Neural progenitor cell (in vitro differentiated cells): ENCODE data around the gene EYA4.

Source experiments
- CTCF ChIP-seq: fragments of 200-600 bp; sonication (generic); IDR thresholded peaks from 2 replicates; pipeline ENCODE4 v1.5.1; 2017; ENCODE audit warnings: antibody characterized with exemption, mild to moderate bottlenecking
- EZH2 ChIP-seq: fragments of 200-600 bp; sonication (generic); IDR thresholded peaks from 2 replicates; pipeline ENCODE4 v1.6.1; 2017; ENCODE audit warnings: antibody characterized with exemption, mild to moderate bottlenecking, moderate library complexity

DNA sequence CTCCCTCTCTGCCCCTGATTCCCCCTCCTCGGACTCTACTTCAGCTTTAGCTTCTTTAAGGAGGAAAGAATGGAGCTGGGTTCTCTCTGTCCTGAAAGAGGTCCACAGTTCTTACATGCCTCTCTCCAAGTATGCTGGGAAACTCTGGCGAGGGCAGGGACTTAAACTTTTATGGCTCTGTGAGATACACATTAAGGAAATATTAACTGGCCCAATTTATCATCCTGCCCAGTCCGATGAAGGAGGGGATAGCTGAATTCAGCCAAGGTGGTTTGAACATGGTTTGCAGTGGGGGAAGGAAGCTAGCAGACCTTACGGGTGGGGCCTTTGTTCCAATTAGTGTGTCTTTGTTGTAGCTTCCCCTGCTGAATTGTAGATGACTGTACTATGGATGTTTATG, 121.7 kb downstream of the EYA4 start:
- TF ChIP-seq CTCF (no peak), EZH2 (no peak)
